ENCODE data around the gene PSMB10. TPM values are rescaled to one million over a fixed set of nuclear protein-coding genes. Genes with fewer than 3 reads are reported as not detected.

PSMB10 gene
- total RNA-seq, 1 donor from 2014 or later, result 1.2 TPM

- Histone ChIP-seq H3F3A (ENCODE audit: low read depth) (no peaks in the 10 kb centered on the region), H3K36me3 (no peaks in the 10 kb centered on the region), H3K4me2 (no peak overlapping the region), H3K4me1 (no peaks in the 10 kb centered on the region), H4K20me1 (ENCODE audit: low read depth) (peaks cover 78% of the 10 kb centered on the region), H2AFZ (replicated peaks) (no peak overlapping the region), H3K9ac (no peak overlapping the region), H3K9me3 (ENCODE audit: low read depth) (no peaks in the 10 kb centered on the region), H3K27me3 (no peaks in the 10 kb centered on the region), H3K79me2 (ENCODE audit: low read depth) (no peaks in the 10 kb centered on the region), H3K4me3 (no peak overlapping the region), H3K27ac (no peak overlapping the region)
- Mint-ChIP-seq H3K9me3 (no peaks in the 10 kb centered on the region), H3K27me3 (ENCODE audit: insufficient read depth, low read depth) (peaks cover under 1% of the 10 kb centered on the region), H3K36me3 (peaks cover 2% of the 10 kb centered on the region), H3K4me3 (no peak overlapping the region), H3K4me1 (no peaks in the 10 kb centered on the region), H3K27ac (peak overlapping the region; percentile 33)
- TF ChIP-seq CTCF (IDR thresholded peaks at IDR 0.05) (no peak), EZH2phosphoT487 (IDR thresholded peaks at IDR 0.05) (no peak), EZH2 (IDR thresholded peaks at IDR 0.05) (no peak)
- no peak for DNase-seq (ENCODE audit: low spot score)
These were observed 13.9 kb downstream of the PSMB10 start for GRCh38 chr16:67922740-67923139.

- Histone ChIP-seq H3K79me2 (ENCODE audit: low read depth) (no peaks in the 10 kb centered on the region), H3K4me1 (no peaks in the 10 kb centered on the region), H4K20me1 (ENCODE audit: low read depth) (peaks cover 78% of the 10 kb centered on the region), H3K9ac (no peak overlapping the region), H2AFZ (replicated peaks) (no peak overlapping the region), H3K4me2 (no peak overlapping the region), H3K36me3 (no peaks in the 10 kb centered on the region), H3F3A (ENCODE audit: low read depth) (no peaks in the 10 kb centered on the region), H3K9me3 (ENCODE audit: low read depth) (no peaks in the 10 kb centered on the region), H3K4me3 (no peak overlapping the region), H3K27ac (no peak overlapping the region), H3K27me3 (no peaks in the 10 kb centered on the region)
- H3K4me3 Mint-ChIP-seq, result no peak overlapping the region
- H3K9me3 Mint-ChIP-seq, result no peaks in the 10 kb centered on the region
- peaks cover 2% of the 10 kb centered on the region for H3K36me3 Mint-ChIP-seq
- TF ChIP-seq EZH2phosphoT487 (IDR thresholded peaks at IDR 0.05), result no peak
- no peak for TF ChIP-seq EZH2 (IDR thresholded peaks at IDR 0.05)
- no peak for TF ChIP-seq CTCF (IDR thresholded peaks at IDR 0.05)
- H3K4me1 Mint-ChIP-seq, result no peaks in the 10 kb centered on the region
- DNase-seq (ENCODE audit: low spot score), result no peak
- peaks cover 2% of the 10 kb centered on the region for H3K27me3 Mint-ChIP-seq (ENCODE audit: insufficient read depth, low read depth)
- peak overlapping the region; percentile 62 for H3K27ac Mint-ChIP-seq
These were observed 14.4 kb downstream of the PSMB10 start for GRCh38 chr16:67922221-67922620.

- H3K36me3 ChIP-seq, result no peaks in the 10 kb centered on the region
- H3K4me3 ChIP-seq, result no peak overlapping the region
- H3F3A ChIP-seq (ENCODE audit: low read depth), result no peaks in the 10 kb centered on the region
- no peak overlapping the region for H3K4me2 ChIP-seq
- no peaks in the 10 kb centered on the region for H3K79me2 ChIP-seq (ENCODE audit: low read depth)
- no peaks in the 10 kb centered on the region for H3K27me3 ChIP-seq
- H3K9me3 ChIP-seq (ENCODE audit: low read depth), result no peaks in the 10 kb centered on the region
- no peak for DNase-seq (ENCODE audit: low spot score)
- no peaks in the 10 kb centered on the region for H3K4me1 Mint-ChIP-seq
- TF ChIP-seq EZH2phosphoT487 (IDR thresholded peaks at IDR 0.05), result no peak
- TF ChIP-seq EZH2 (IDR thresholded peaks at IDR 0.05), result no peak
- no peak for TF ChIP-seq CTCF (IDR thresholded peaks at IDR 0.05)
- no peaks in the 10 kb centered on the region for H3K9me3 Mint-ChIP-seq
- no peak overlapping the region for H3K4me3 Mint-ChIP-seq
- H3K27ac Mint-ChIP-seq, result no peak overlapping the region
- H4K20me1 ChIP-seq (ENCODE audit: low read depth), result peaks cover 63% of the 10 kb centered on the region
- no peaks in the 10 kb centered on the region for H3K4me1 ChIP-seq
- no peak overlapping the region for H2AFZ ChIP-seq (replicated peaks)
- H3K27me3 Mint-ChIP-seq (ENCODE audit: insufficient read depth, low read depth), result peaks cover 4% of the 10 kb centered on the region
- no peak overlapping the region for H3K27ac ChIP-seq
- H3K9ac ChIP-seq, result no peak overlapping the region
- peaks cover 4% of the 10 kb centered on the region for H3K36me3 Mint-ChIP-seq
These were observed 16.9 kb downstream of the PSMB10 start for GRCh38 chr16:67919622-67920221.
